Choroid plexus epithelial cell (primary cell): ENCODE results near the gene RPS21.
A peak's percentile ranks its signal among the peaks of the same experiment; 100 is the strongest.

Experiments used
- DNase-seq: peaks from one replicate; pipeline ENCODE4 v3.0.0-alpha.2; 2010; ENCODE audit warnings: low read depth
- H3K4me3 ChIP-seq: 2 replicates; pipeline ENCODE4 v1.5.1; 2011; ENCODE audit warnings: low read depth, mild to moderate bottlenecking, control low read depth, low read length, moderate library complexity
- TF ChIP-seq, protein P1 (sequence below): conservative IDR thresholded peaks from 2 replicates; pipeline ENCODE4 v1.5.1; 2011; ENCODE audit warnings: low read depth, mild to moderate bottlenecking, control low read depth, inconsistent platforms, low read length, moderate library complexity

The RPS21 gene

DNA sequence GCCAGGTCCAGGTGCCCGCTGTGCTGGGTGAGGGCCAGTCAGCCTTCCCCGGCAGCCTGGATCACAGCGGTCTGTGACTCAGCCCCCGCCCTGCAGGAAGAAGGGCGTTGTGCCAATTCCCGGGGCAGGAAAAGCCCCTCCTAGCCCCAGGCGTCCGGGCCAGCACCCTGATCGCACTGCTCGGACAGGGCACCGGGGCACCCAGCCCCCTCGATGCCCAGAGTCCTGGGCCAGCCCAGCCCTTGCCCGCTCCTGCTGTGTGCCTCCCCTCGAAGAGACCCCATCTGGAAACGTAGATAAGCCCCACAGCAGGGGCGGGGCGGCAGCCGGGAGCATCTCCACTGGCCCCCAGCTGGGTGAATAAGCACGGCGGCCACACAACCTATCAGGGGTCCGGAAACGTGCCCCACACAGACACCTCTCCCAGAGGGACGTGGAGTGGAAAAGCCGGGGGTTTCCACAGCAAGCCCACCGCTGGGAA lies 29.7 kb upstream of the RPS21 start:
- peak; percentile 74 for DNase-seq
- no peak overlapping the region for H3K4me3 ChIP-seq
- TF ChIP-seq, protein P1, sequence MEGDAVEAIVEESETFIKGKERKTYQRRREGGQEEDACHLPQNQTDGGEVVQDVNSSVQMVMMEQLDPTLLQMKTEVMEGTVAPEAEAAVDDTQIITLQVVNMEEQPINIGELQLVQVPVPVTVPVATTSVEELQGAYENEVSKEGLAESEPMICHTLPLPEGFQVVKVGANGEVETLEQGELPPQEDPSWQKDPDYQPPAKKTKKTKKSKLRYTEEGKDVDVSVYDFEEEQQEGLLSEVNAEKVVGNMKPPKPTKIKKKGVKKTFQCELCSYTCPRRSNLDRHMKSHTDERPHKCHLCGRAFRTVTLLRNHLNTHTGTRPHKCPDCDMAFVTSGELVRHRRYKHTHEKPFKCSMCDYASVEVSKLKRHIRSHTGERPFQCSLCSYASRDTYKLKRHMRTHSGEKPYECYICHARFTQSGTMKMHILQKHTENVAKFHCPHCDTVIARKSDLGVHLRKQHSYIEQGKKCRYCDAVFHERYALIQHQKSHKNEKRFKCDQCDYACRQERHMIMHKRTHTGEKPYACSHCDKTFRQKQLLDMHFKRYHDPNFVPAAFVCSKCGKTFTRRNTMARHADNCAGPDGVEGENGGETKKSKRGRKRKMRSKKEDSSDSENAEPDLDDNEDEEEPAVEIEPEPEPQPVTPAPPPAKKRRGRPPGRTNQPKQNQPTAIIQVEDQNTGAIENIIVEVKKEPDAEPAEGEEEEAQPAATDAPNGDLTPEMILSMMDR = no peak

DNA sequence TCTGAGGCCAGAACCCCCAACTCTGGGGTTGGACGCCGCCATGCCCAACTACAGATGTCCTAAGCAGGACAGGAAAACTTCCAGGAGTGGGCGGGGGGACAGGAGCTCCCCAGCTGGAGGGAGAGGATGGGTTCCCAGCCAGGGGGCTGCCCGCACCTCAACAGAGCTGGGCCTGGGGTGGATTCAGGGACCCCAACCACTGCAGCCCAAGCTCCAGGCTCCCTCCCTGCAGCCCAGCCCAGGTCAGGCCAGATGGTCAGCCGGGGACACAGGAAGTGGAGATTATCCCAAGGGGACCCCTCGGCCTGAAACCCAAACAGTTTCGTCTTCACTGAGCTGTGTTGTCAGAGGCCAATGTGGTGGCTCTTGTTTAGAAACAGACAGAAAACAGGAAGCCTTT lies 29.2 kb upstream of the RPS21 start:
- H3K4me3 ChIP-seq = no peak overlapping the region
- DNase-seq = no peak
- TF ChIP-seq, protein P1 = no peak

DNA sequence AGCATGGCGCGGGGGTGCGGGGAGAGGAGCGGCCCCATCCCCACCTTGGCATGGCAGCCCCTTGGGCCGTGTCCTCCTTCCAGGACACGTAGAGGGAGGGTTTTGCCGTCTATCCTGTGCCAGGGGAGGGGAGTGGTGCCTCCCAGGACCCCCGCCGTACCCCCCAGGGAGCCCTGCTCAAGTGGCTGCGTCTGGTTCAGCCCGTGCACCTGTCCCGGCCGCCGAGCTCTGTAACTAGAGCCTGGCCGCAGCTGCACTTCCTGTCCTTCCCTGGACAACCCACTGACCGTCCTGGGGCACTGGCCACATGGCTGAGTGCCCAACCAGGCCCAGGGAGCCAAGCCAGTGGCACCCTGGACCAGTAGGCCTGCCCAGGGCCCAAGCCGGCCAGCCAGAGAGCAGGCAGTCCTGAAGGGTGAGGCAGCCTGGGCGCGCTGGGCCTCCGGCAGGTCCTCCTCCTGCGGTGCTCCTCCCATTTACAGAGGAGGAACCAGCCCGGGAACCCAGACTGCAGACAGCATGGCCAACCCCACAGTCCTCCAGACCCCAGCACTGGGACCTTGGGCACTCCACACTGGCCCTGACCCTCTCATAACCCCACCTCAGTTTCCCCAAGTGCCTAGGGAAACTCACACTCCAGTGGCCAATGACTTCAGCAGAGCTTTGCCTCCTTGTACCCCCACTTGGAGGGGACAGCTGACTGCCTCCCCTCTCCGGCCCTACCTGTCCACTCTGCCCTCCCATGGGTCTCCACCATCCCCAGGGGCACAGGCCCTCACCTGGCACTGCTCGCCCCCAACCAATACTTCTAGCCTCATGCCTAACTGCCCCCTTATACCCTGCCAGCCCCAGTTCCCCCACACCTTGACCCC lies 28.5 kb upstream of the RPS21 start:
- no peak overlapping the region for H3K4me3 ChIP-seq
- TF ChIP-seq, protein P1 = no peak
- DNase-seq = no peak

DNA sequence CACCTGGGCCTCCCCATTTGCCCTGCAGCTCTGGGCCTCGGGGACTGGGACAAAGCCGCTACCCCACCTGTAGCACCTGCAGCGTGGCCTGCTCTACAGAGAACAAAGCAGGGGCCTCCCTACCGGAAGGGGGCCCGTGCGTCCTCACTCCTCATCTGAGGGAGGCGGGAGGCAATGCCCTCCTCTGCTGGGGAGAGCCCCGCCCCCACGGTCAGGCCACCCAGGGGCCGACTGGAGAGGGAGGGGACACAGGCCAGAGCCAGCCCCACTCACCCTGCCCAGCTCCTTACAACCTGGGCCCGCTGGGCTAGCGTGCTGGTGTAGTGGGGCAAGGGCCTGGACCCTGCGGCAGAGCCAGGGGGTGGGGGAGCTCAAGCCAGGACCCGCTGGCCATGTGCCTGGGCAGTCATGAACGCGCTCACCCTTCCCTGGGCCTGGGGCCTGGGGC lies 27.8 kb upstream of the RPS21 start:
- H3K4me3 ChIP-seq = no peak overlapping the region
- no peak for DNase-seq
- TF ChIP-seq, protein P1 = no peak

DNA sequence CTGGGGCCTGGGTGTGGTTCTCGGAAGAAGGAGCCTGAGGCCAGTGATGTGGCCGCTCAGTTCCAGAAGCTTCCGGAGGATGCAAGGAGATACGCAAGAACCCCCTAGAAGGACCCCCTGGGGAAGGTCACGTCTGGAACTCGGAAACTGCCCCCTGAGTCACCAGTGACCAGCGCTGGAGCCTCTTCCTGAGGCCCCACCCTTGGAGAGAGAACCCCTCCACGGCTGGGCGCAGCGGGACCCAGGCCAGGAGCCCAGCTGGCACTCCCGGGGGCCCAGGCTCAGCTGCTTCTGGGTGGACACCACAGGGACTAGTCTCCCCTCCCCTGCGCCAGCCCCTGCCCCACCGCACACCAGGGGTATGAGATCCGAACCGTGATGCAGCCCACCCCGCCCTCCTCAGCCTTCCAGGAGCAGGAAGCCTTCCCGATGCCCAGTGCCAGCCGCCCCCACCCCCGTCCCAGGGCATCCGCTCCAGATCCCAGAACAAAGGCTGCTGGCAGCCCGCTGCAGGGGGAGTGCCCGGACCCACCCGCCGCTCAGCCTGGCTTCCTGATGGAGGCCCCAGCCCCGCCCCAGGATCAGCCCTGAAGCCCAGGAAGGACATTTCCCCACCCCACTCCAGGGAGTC lies 27.3 kb upstream of the RPS21 start:
- TF ChIP-seq, protein P1 = no peak
- H3K4me3 ChIP-seq = no peak overlapping the region
- peak; percentile 85 for DNase-seq

DNA sequence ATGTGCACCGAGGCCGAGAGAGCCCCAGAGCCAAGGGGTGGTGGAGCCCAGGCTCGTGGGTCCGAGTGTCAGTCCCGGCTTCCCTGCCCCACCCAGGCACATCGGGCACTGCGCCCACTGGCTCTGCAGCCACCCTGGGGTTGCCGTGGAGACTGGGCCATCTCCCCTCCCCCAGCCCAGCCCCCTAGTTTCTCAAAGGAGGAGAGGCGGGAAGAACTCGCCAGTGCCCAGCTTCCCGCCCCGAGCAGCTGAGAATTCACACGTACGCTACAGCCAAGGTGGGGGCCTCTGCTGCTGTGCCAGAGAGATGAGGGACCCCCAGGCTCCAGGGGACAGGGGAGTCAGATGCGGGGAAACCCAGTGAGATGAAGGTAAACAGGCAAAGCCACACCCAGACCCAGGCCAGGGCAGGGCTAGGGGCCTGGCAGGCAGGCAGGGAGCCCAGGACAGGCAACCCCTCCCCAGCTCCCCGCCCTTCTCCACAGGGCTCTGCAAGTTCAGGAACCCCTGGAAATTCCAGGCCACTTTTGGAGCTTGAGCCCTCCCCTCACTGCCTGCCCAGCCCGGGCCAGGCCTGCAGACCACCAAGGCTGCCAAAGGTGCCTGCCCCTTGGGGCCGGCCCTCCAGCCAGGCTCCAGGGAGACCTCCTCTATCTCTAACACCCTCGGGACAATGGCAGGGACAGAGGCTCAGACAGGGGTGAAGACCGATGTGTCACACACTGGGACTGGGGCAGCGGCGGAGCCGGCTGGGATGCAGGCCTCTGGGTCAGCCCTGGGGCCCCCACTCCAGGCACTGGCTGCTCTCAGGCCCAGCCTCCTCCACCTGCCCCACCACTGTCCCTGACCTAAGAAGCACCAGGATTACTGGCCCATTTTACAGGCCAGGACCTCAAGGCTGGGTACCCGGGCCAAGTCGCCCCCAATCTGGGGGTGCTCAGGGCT lies 25.8 kb upstream of the RPS21 start:
- DNase-seq = no peak
- TF ChIP-seq, protein P1 = no peak
- no peak overlapping the region for H3K4me3 ChIP-seq
